ENCODE results near the gene SLC35G4. TPM values are rescaled to one million over a fixed set of nuclear protein-coding genes. Genes with fewer than 3 reads are reported as not detected.

Gene SLC35G4
- total and polyA plus RNA-seq, 2 of the 13 experiments (the other 11 are each of a cell fraction or from before 2014, with no cell fraction given): not detected

DNA sequence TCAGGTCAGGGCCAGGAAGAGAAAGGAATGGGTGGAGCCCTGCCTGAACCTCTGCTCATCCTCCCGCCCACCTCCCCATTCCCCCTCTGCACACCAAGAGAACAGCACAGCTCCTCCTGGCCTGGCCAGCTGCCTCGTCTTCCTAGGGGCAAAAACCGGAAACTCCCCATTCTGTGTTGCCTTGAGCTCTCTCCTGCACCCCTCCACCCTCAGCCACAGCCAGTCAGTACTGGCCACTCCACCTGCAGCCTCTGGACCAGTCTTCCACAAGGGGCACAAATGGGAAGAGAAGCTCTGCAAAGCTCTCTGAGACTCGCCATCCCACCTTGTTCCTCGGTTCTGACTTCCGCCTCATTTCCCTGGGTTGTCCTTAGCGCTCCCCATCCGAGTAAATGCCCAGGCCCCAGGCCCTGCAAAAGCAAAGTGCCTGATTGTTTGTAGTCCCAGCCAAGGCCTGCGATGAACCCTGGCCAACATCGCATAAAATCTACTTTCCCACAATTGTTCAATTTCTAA, 39.3 kb upstream of the SLC35G4 start:
- Histone ChIP-seq H3K27me3 (ENCODE audit: control insufficient read depth in 1 of 2, insufficient read depth in 2 of 2, low read length in 2 of 2) (peaks cover 1 to 20% of the 10 kb centered on the region in 2 experiments; a peak in 3 of 5 replicates), H4K20me1 (ENCODE audit: insufficient read depth, low read length) (no peaks in the 10 kb centered on the region), H3K27ac (ENCODE audit: extremely low read length, insufficient read depth, low read length) (no peak overlapping the region), H3K36me3 (replicated peaks in 1 of 2; ENCODE audit: control insufficient read depth in 1 of 2, insufficient read depth in 2 of 2, low read length in 2 of 2) (no peaks in the 10 kb centered on the region), H3K79me2 (ENCODE audit: insufficient read depth, low read length) (no peaks in the 10 kb centered on the region), H2AFZ (ENCODE audit: low read length) (no peak overlapping the region), H3K4me2 (ENCODE audit: low read depth, low read length) (no peak overlapping the region), H3K4me3 (replicated peaks in 1 of 3; ENCODE audit: insufficient read depth in 1 of 3, low read depth in 2 of 3, low read length in 3 of 3) (no peak overlapping the region), H3K9ac (ENCODE audit: insufficient read depth, low read depth, low read length) (no peak overlapping the region), H3K9me3 (ENCODE audit: low read length) (no peaks in the 10 kb centered on the region), H3K4me1 (ENCODE audit: insufficient read depth, low read length) (no peaks in the 10 kb centered on the region)
- in situ Hi-C loops (cut with HindIII; ENCODE audit: extremely low pct_ligation_motif_present, low pct_unique_long_range_greater_than_20kb) (no loop called here), intact Hi-C loops (cut with micrococcal nuclease; ENCODE audit: unreplicated experiment) (no loop called here)
- ChIA-PET CTCF (ENCODE audit: low intra/inter-chr PET ratio, low total read pairs) (interaction anchor here (1.0 kb wide), 1 partner anchor 259 kb away, joined by 4 read pairs; no protein-coding TSS in a partner anchor), POLR2A (no interaction called here)
- no TSS peak for BruUV-seq (replicated peaks)
- no peak for ATAC-seq
- DNase-seq (ENCODE audit: low spot score): no peak
- no peak for TF ChIP-seq KDM2A (CRISPR knock-in tag; IDR thresholded peaks at IDR 0.05; ENCODE audit: borderline replicate concordance, low read depth)
- TF ChIP-seq, protein P1, sequence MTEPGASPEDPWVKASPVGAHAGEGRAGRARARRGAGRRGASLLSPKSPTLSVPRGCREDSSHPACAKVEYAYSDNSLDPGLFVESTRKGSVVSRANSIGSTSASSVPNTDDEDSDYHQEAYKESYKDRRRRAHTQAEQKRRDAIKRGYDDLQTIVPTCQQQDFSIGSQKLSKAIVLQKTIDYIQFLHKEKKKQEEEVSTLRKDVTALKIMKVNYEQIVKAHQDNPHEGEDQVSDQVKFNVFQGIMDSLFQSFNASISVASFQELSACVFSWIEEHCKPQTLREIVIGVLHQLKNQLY (CRISPR knock-in tag; IDR thresholded peaks at IDR 0.05): no peak
- TF ChIP-seq, protein P2, sequence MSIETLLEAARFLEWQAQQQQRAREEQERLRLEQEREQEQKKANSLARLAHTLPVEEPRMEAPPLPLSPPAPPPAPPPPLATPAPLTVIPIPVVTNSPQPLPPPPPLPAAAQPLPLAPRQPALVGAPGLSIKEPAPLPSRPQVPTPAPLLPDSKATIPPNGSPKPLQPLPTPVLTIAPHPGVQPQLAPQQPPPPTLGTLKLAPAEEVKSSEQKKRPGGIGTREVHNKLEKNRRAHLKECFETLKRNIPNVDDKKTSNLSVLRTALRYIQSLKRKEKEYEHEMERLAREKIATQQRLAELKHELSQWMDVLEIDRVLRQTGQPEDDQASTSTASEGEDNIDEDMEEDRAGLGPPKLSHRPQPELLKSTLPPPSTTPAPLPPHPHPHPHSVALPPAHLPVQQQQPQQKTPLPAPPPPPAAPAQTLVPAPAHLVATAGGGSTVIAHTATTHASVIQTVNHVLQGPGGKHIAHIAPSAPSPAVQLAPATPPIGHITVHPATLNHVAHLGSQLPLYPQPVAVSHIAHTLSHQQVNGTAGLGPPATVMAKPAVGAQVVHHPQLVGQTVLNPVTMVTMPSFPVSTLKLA (IDR thresholded peaks at IDR 0.05): no peak
- TF ChIP-seq TCF7L2 (IDR thresholded peaks at IDR 0.05; ENCODE audit: low read depth, low read length): no peak
- TF ChIP-seq, protein P3, sequence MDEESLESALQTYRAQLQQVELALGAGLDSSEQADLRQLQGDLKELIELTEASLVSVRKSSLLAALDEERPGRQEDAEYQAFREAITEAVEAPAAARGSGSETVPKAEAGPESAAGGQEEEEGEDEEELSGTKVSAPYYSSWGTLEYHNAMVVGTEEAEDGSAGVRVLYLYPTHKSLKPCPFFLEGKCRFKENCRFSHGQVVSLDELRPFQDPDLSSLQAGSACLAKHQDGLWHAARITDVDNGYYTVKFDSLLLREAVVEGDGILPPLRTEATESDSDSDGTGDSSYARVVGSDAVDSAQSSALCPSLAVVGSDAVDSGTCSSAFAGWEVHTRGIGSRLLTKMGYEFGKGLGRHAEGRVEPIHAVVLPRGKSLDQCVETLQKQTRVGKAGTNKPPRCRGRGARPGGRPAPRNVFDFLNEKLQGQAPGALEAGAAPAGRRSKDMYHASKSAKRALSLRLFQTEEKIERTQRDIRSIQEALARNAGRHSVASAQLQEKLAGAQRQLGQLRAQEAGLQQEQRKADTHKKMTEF (CRISPR knock-in tag; IDR thresholded peaks at IDR 0.05): no peak
- 60% methylated on average over 8 of the region's 10 CpGs for WGBS (ENCODE audit: low lambda C conversion rate)
- FAIRE-seq: no peak

Data from HepG2 (cell line).